ENCODE results near the gene EXOC4. TPM values are rescaled to one million over a fixed set of nuclear protein-coding genes. Genes with fewer than 3 reads are reported as not detected.

Gene EXOC4
- total and polyA plus RNA-seq, 2 of the 8 experiments (the other 6 are each of a cell fraction or from before 2014, with no cell fraction given) = 27.0 to 67.3 TPM

- no peak for TF ChIP-seq NRF1 (IDR thresholded peaks at IDR 0.05; ENCODE audit: low read depth, low read length)
- no peak for TF ChIP-seq RBBP5 (IDR thresholded peaks at IDR 0.05; ENCODE audit: borderline replicate concordance, low read depth, low read length)
- TF ChIP-seq HDAC2 (IDR thresholded peaks at IDR 0.05; ENCODE audit: borderline replicate concordance in 1 of 2, low read depth in 2 of 2, low read length in 2 of 2) = no peak
- TF ChIP-seq BCL11A (IDR thresholded peaks at IDR 0.05; ENCODE audit: low read depth in 2 of 2, low read length in 2 of 2) = no peak
These were observed 541.6 kb downstream of the EXOC4 start (continued) for GRCh38 chr7:133794479-133794878.
